Activated gamma-delta T cell treated with Interleukin-2 at 50 U/mL for 16 hours (primary cell): Measurements from ENCODE around the gene S100A6.
"Not testable (repeated sequence)": the region's sequence is repeated elsewhere in the genome, so short reads cannot be mapped to it uniquely, and the experiment has no call there.

ENCODE experiments used
- DNase-seq: peaks from one replicate; pipeline ENCODE4 v3.0.0-alpha.2; 2020

Gene S100A6

GRCh38 chr1:153563483-153563901, 27.7 kb upstream of the S100A6 start:
- no peak for DNase-seq

GRCh38 chr1:153562021-153562420, 26.2 kb upstream of the S100A6 start:
- not testable (repeated sequence) for DNase-seq

GRCh38 chr1:153561466-153561985, 25.7 kb upstream of the S100A6 start:
- no peak for DNase-seq

GRCh38 chr1:153560771-153561465, 25.1 kb upstream of the S100A6 start:
- DNase-seq = no peak

GRCh38 chr1:153560241-153560640, 24.4 kb upstream of the S100A6 start:
- DNase-seq = no peak

GRCh38 chr1:153557877-153558276, 22.1 kb upstream of the S100A6 start:
- DNase-seq = no peak

- DNase-seq = no peak
Observed at GRCh38 chr1:153556348-153556747, 20.6 kb upstream of the S100A6 start.

- no peak for DNase-seq
Observed at GRCh38 chr1:153553830-153554541, 18.2 kb upstream of the S100A6 start.

- no peak for DNase-seq
Observed at GRCh38 chr1:153553096-153553495, 17.3 kb upstream of the S100A6 start.

- no peak for DNase-seq
Observed at GRCh38 chr1:153552335-153552734, 16.5 kb upstream of the S100A6 start.

GRCh38 chr1:153550827-153551500, 15.2 kb upstream of the S100A6 start:
- DNase-seq = no peak

- no peak for DNase-seq
Observed at GRCh38 chr1:153550398-153550758, 14.6 kb upstream of the S100A6 start.

- no peak for DNase-seq
Observed at GRCh38 chr1:153549741-153550397, 14.1 kb upstream of the S100A6 start.

GRCh38 chr1:153548722-153549688, 13.2 kb upstream of the S100A6 start, which contains the start of gene S100A3:
S100A3 (minus strand) TSS chr1:153549258; CDS start chr1:153548485, 773 bp downstream.
- no peak for DNase-seq

GRCh38 chr1:153547560-153548551, 12.1 kb upstream of the S100A6 start:
- no peak for DNase-seq

- no peak for DNase-seq
Observed at GRCh38 chr1:153546796-153547559, 11.2 kb upstream of the S100A6 start.

- no peak for DNase-seq
Observed at GRCh38 chr1:153546371-153546770, 10.6 kb upstream of the S100A6 start.

GRCh38 chr1:153545067-153546055, 9.6 kb upstream of the S100A6 start, which contains the start of gene S100A4:
S100A4 (minus strand) TSS chr1:153545806; CDS start chr1:153544794, 1,012 bp downstream.
- peak; percentile 75 for DNase-seq
